H9 (cell line): Measurements from ENCODE around the gene IL15RA. TPM values are rescaled to one million over a fixed set of nuclear protein-coding genes. Genes with fewer than 3 reads are reported as not detected.

Experiments used
- DNase-seq: peaks from one replicate; pipeline ENCODE4 v3.0.0-alpha.2; 2017
- H2AFZ ChIP-seq: one replicate; pipeline ENCODE4 v1.6.1; 2013; ENCODE audit warnings: mild to moderate bottlenecking, low read length, control low read depth, moderate library complexity
- H2AK5ac ChIP-seq: 2 replicates; pipeline ENCODE4 v1.6.1; 2013; ENCODE audit warnings: low read length, control low read depth, mixed read lengths; ENCODE audit not compliant: insufficient read length
- H2BK120ac ChIP-seq: one replicate; pipeline ENCODE4 v1.6.1; 2013; ENCODE audit warnings: low read depth, mild to moderate bottlenecking, low read length, control low read depth, inconsistent platforms; ENCODE audit not compliant: poor library complexity, severe bottlenecking
- H2BK12ac ChIP-seq: 2 replicates; pipeline ENCODE4 v1.6.1; 2013; ENCODE audit warnings: low read length, control low read depth, mixed read lengths, low read depth; ENCODE audit not compliant: insufficient read length
- H2BK15ac ChIP-seq: 2 replicates; pipeline ENCODE4 v1.6.1; 2013; ENCODE audit warnings: low read depth, low read length, control low read depth
- H2BK20ac ChIP-seq: one replicate; pipeline ENCODE4 v1.6.1; 2013; ENCODE audit warnings: low read depth, mild to moderate bottlenecking, low read length, control low read depth, inconsistent platforms; ENCODE audit not compliant: poor library complexity, severe bottlenecking
- H2BK5ac ChIP-seq: 2 replicates; pipeline ENCODE4 v1.6.1; 2013; ENCODE audit warnings: low read length, control low read depth, mixed read lengths; ENCODE audit not compliant: insufficient read length
- H3K14ac ChIP-seq: 2 replicates; pipeline ENCODE4 v1.6.1; 2013; ENCODE audit warnings: low read length, control low read depth; ENCODE audit not compliant: insufficient read depth
- H3K18ac ChIP-seq: 2 replicates; pipeline ENCODE4 v1.6.1; 2013; ENCODE audit warnings: low read depth, mild to moderate bottlenecking, mixed read lengths, low read length, control low read depth; ENCODE audit not compliant: insufficient read length
- H3K23ac ChIP-seq: 2 replicates; pipeline ENCODE4 v1.6.1; 2013; ENCODE audit warnings: low read length, control low read depth, mixed read lengths, low read depth; ENCODE audit not compliant: insufficient read length
- H3K23me2 ChIP-seq: 2 replicates; pipeline ENCODE4 v1.6.1; 2013; ENCODE audit warnings: low read depth, mild to moderate bottlenecking, mixed read lengths, low read length, control low read depth; ENCODE audit not compliant: insufficient read length, poor library complexity, severe bottlenecking
- H3K27ac ChIP-seq: 2 replicates; pipeline ENCODE4 v1.5.1; 2013; ENCODE audit warnings: low read length, control low read depth, mixed read lengths, low read depth; ENCODE audit not compliant: insufficient read length
- H3K27me3 ChIP-seq: 2 replicates; pipeline ENCODE4 v1.6.1; 2013; ENCODE audit warnings: low read length, control low read depth, inconsistent platforms; ENCODE audit not compliant: insufficient read depth
- H3K4ac ChIP-seq: 2 replicates; pipeline ENCODE4 v1.6.1; 2013; ENCODE audit warnings: low read depth, mild to moderate bottlenecking, control low read depth, inconsistent platforms, low read length, moderate library complexity
- H3K4me1 ChIP-seq: 2 replicates; pipeline ENCODE4 v1.6.1; 2013; ENCODE audit warnings: low read length, control low read depth, inconsistent platforms; ENCODE audit not compliant: insufficient read depth
- H3K4me2 ChIP-seq: 2 replicates; pipeline ENCODE4 v1.6.1; 2013; ENCODE audit warnings: low read length, control low read depth, mixed read lengths; ENCODE audit not compliant: insufficient read length, insufficient read depth
- H3K56ac ChIP-seq: 2 replicates; pipeline ENCODE4 v1.6.1; 2013; ENCODE audit warnings: low read depth, mild to moderate bottlenecking, mixed read lengths, low read length, control low read depth; ENCODE audit not compliant: insufficient read length
- H3K79me1 ChIP-seq: 2 replicates; pipeline ENCODE4 v1.6.1; 2013; ENCODE audit warnings: low read depth, mild to moderate bottlenecking, moderate library complexity, low read length, control low read depth, inconsistent platforms; ENCODE audit not compliant: insufficient read depth, poor library complexity, severe bottlenecking
- H3K79me2 ChIP-seq: 2 replicates; pipeline ENCODE4 v1.6.1; 2013; ENCODE audit warnings: low read length, control low read depth, inconsistent platforms; ENCODE audit not compliant: insufficient read depth
- H3K9ac ChIP-seq: 2 replicates; pipeline ENCODE4 v1.6.1; 2013; ENCODE audit warnings: low read length, control low read depth, mixed read lengths; ENCODE audit not compliant: insufficient read length; ENCODE audit errors: extremely low read depth
- H3K9me3 ChIP-seq: one replicate; pipeline ENCODE4 v1.6.1; 2013; ENCODE audit warnings: low read depth, low read length, inconsistent platforms; ENCODE audit not compliant: control insufficient read depth
- H3T11ph ChIP-seq: one replicate; pipeline ENCODE4 v1.6.1; 2013; ENCODE audit warnings: mild to moderate bottlenecking, low read length, control low read depth, inconsistent platforms
- H4K20me1 ChIP-seq: one replicate; pipeline ENCODE4 v1.6.1; 2013; ENCODE audit not compliant: control insufficient read depth, insufficient read length, insufficient read depth
- H4K5ac ChIP-seq: 2 replicates; pipeline ENCODE4 v1.6.1; 2013; ENCODE audit warnings: low read depth, mild to moderate bottlenecking, mixed read lengths, low read length, control low read depth; ENCODE audit not compliant: insufficient read length
- H4K8ac ChIP-seq: replicated peaks from 2 replicates; pipeline ENCODE4 v1.6.1; 2013; ENCODE audit warnings: low read length, control low read depth, mixed read lengths, low read depth; ENCODE audit not compliant: insufficient read length
- H4K91ac ChIP-seq: 2 replicates; pipeline ENCODE4 v1.6.1; 2013; ENCODE audit warnings: low read depth, mild to moderate bottlenecking, moderate library complexity, mixed read lengths, low read length, control low read depth; ENCODE audit not compliant: insufficient read length
- H3K27ac Mint-ChIP-seq, 3 experiments: 2 replicates in 2 of 3; 3 replicates in 1 of 3; pipeline ENCODE4 v1.8.0; 2020 to 2021; ENCODE audit warnings: mixed read lengths in 3 of 3, mild to moderate bottlenecking in 1 of 3, moderate library complexity in 1 of 3
- H3K27me3 Mint-ChIP-seq: 2 replicates; pipeline ENCODE4 v1.8.0; 2021; ENCODE audit warnings: low read depth, mild to moderate bottlenecking, moderate library complexity, mixed read lengths
- H3K36me3 Mint-ChIP-seq, 3 experiments: 2 replicates in 2 of 3; 3 replicates in 1 of 3; pipeline ENCODE4 v1.8.0; 2020 to 2021; ENCODE audit warnings: low read depth in 3 of 3, mixed read lengths in 3 of 3; ENCODE audit not compliant: insufficient read depth in 1 of 3
- H3K4me1 Mint-ChIP-seq, 2 experiments: 2 replicates each; pipeline ENCODE4 v1.8.0; 2020; ENCODE audit warnings: mixed read lengths in 2 of 2
- H3K4me3 Mint-ChIP-seq, 2 experiments: 2 replicates in 1 of 2; 3 replicates in 1 of 2; pipeline ENCODE4 v1.8.0; 2020 to 2021; ENCODE audit warnings: mild to moderate bottlenecking in 2 of 2, mixed read lengths in 2 of 2, moderate library complexity in 1 of 2
- H3K9me3 Mint-ChIP-seq, 2 experiments: 2 replicates in 1 of 2; 3 replicates in 1 of 2; pipeline ENCODE4 v1.8.0; 2020; ENCODE audit warnings: mild to moderate bottlenecking in 2 of 2, mixed read lengths in 2 of 2, moderate library complexity in 1 of 2
- WGBS: extraction: QIAGEN DNeasy Blood & Tissue Kit; methylation state at CpG from one replicate; pipeline ENCODE4 v1.1.7; 2013; ENCODE audit warnings: missing lambda C conversion rate, low lambda C conversion rate, mixed read lengths; ENCODE audit not compliant: insufficient read length; ENCODE audit errors: extremely low coverage; 5-methylcytosine and 5-hydroxymethylcytosine counted together
- total RNA-seq: library from RNA; stranded (reverse); gene quantifications from 2 replicates; pipeline ENCODE4 v1.2.1, GENCODE V29; 2021
- TF ChIP-seq, protein P1 (sequence below): fragments of 200-600 bp; sonication (generic); conservative IDR thresholded peaks from 3 replicates; pipeline ENCODE4 v1.8.0; 2021; ENCODE audit warnings: antibody characterized with exemption, mild to moderate bottlenecking

The IL15RA gene
- total RNA-seq, 1 experiment from 2014 or later = 0.31 TPM

DNA sequence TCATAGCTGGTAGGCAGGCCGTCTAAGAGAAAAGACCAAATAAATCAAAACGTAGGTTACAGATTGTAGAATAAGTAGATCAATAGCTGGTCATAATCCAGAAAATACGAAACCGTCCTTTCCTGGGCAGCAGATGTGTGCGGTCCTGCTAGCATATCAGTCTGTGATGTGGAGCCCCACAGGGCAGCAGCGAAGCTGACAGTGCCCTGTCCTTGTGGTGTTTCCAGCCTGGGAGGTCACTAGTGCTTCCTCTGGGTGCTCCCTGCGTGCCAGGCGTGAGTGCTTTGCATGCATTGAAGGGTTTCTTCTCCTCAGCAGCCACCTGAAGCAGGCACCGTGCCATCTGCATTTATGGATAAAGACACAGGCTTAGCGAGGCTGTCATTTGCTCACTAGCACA is 41.7 kb downstream of the IL15RA start:
- Histone ChIP-seq H4K5ac (no peak overlapping the region), H2AK5ac (no peak overlapping the region), H3K9ac (no peak overlapping the region), H4K91ac (no peak overlapping the region), H3T11ph (no peak overlapping the region), H3K4me1 (no peaks in the 10 kb centered on the region), H3K27ac (no peak overlapping the region), H3K18ac (no peak overlapping the region), H3K79me1 (no peaks in the 10 kb centered on the region), H3K27me3 (no peaks in the 10 kb centered on the region), H3K14ac (no peak overlapping the region), H2BK120ac (no peak overlapping the region), H3K4me2 (no peak overlapping the region), H3K23ac (no peak overlapping the region), H3K79me2 (no peaks in the 10 kb centered on the region), H3K4ac (no peak overlapping the region), H4K20me1 (no peaks in the 10 kb centered on the region), H4K8ac (no peak overlapping the region), H3K23me2 (no peaks in the 10 kb centered on the region), H2BK20ac (no peak overlapping the region), H2BK15ac (no peak overlapping the region), H2BK12ac (no peak overlapping the region), H2BK5ac (no peak overlapping the region), H3K56ac (no peak overlapping the region), H2AFZ (no peak overlapping the region), H3K9me3 (no peaks in the 10 kb centered on the region)
- no peaks in the 10 kb centered on the region for H3K9me3 Mint-ChIP-seq
- DNase-seq = no peak
- no peak overlapping the region for H3K4me3 Mint-ChIP-seq
- H3K27me3 Mint-ChIP-seq = no peaks in the 10 kb centered on the region
- H3K36me3 Mint-ChIP-seq = peaks cover 18 to 65% (median 63%) of the 10 kb centered on the region in 3 experiments; a peak in 6 of 7 replicates
- H3K4me1 Mint-ChIP-seq = no peaks in the 10 kb centered on the region
- TF ChIP-seq, protein P1, sequence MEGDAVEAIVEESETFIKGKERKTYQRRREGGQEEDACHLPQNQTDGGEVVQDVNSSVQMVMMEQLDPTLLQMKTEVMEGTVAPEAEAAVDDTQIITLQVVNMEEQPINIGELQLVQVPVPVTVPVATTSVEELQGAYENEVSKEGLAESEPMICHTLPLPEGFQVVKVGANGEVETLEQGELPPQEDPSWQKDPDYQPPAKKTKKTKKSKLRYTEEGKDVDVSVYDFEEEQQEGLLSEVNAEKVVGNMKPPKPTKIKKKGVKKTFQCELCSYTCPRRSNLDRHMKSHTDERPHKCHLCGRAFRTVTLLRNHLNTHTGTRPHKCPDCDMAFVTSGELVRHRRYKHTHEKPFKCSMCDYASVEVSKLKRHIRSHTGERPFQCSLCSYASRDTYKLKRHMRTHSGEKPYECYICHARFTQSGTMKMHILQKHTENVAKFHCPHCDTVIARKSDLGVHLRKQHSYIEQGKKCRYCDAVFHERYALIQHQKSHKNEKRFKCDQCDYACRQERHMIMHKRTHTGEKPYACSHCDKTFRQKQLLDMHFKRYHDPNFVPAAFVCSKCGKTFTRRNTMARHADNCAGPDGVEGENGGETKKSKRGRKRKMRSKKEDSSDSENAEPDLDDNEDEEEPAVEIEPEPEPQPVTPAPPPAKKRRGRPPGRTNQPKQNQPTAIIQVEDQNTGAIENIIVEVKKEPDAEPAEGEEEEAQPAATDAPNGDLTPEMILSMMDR = no peak
- no peak overlapping the region for H3K27ac Mint-ChIP-seq
- no CpG with 5 or more reads among the region's 10 CpGs for WGBS
